NOMO-1 treated with dmso at 0.1 percent for 144 hours (cell line): ENCODE data around the gene ATL2.

Experiments
- DNase-seq: peaks from one replicate; lab custom pipeline; 2025; ENCODE audit not compliant: unreplicated experiment; lab: John Stamatoyannopoulos, UW

The ATL2 gene

GRCh38 chr2:38255211-38255610 is 121.9 kb downstream of the ATL2 start:
- DNase-seq: no peak

- no peak for DNase-seq
These were observed 122.3 kb downstream of the ATL2 start for GRCh38 chr2:38254796-38255195.

- no peak for DNase-seq
These were observed 125.1 kb downstream of the ATL2 start for GRCh38 chr2:38251940-38252339.

- DNase-seq: no peak
These were observed 128.4 kb downstream of the ATL2 start for GRCh38 chr2:38248707-38249106.

GRCh38 chr2:38248255-38248654 is 128.8 kb downstream of the ATL2 start:
- DNase-seq: no peak

- DNase-seq: no peak
These were observed 131.0 kb downstream of the ATL2 start for GRCh38 chr2:38246105-38246504.

GRCh38 chr2:38245114-38245641 is 131.9 kb downstream of the ATL2 start:
- DNase-seq: no peak

GRCh38 chr2:38244301-38244700 is 132.8 kb downstream of the ATL2 start:
- no peak for DNase-seq
